ENCODE data around the gene CNIH4. TPM values are rescaled to one million over a fixed set of nuclear protein-coding genes. Genes with fewer than 3 reads are reported as not detected.

CNIH4 gene
- total RNA-seq, 1 donor from 2014 or later: 70.3 TPM

DNA sequence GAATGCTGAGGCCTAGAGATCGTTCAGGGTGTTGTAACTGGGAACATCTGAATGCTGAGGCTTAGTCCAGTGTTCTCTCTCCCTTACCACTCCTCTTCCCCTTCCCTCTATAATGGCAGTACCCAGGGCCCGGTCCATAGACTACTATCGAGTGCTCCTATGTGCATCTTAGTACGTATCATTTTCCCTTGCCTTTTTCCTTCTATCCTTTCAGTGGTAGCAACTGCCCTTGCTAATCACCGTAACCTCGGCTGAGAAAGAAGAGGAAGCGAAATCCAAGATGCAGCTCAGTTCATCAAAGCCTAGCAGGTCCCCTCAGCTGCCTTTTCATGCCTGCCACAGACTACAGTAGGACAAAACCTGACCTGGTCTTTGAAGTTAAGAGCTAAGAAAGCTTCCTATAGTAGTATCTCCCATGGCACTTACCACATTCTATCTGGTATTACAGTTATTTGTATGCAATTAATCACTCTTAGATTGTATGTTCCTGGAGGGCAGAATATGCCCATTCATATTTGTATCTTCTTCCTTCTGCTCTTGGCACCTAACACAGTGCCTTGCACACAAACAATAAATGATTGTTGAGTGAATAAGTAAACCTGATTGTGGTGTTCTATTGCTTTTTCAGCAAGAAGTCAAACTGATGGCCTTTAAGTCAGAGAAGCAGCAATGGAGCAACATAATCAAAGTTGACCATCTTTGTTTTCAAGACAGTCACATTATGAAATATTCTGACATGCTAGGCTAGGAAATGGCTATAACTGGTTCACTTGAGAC, 22.4 kb downstream of the CNIH4 start:
- FAIRE-seq: no peak

GRCh38 chr1:224380003-224380402, 23.3 kb downstream of the CNIH4 start:
- TF ChIP-seq, protein P1, sequence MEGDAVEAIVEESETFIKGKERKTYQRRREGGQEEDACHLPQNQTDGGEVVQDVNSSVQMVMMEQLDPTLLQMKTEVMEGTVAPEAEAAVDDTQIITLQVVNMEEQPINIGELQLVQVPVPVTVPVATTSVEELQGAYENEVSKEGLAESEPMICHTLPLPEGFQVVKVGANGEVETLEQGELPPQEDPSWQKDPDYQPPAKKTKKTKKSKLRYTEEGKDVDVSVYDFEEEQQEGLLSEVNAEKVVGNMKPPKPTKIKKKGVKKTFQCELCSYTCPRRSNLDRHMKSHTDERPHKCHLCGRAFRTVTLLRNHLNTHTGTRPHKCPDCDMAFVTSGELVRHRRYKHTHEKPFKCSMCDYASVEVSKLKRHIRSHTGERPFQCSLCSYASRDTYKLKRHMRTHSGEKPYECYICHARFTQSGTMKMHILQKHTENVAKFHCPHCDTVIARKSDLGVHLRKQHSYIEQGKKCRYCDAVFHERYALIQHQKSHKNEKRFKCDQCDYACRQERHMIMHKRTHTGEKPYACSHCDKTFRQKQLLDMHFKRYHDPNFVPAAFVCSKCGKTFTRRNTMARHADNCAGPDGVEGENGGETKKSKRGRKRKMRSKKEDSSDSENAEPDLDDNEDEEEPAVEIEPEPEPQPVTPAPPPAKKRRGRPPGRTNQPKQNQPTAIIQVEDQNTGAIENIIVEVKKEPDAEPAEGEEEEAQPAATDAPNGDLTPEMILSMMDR (IDR thresholded peaks at IDR 0.05; ENCODE audit: insufficient read depth, low read length, severe bottlenecking): no peak
- no peak for FAIRE-seq
- H3K36me3 ChIP-seq (ENCODE audit: control insufficient read depth, insufficient read depth, low read length): peaks cover 4% of the 10 kb centered on the region

More for the DNA sequence above, 22.4 kb downstream of the CNIH4 start:
- DNase-seq (ENCODE audit: low read depth): no peak
- Histone ChIP-seq H3K36me3 (ENCODE audit: control insufficient read depth, insufficient read depth, low read length) (peaks cover 6% of the 10 kb centered on the region), H3K4me3 (ENCODE audit: low read depth, low read length) (no peak overlapping the region), H3K27me3 (ENCODE audit: control insufficient read depth, insufficient read depth, low read length) (no peaks in the 10 kb centered on the region)
- TF ChIP-seq, protein P1 (IDR thresholded peaks at IDR 0.05; ENCODE audit: insufficient read depth, low read length, severe bottlenecking): no peak

DNA sequence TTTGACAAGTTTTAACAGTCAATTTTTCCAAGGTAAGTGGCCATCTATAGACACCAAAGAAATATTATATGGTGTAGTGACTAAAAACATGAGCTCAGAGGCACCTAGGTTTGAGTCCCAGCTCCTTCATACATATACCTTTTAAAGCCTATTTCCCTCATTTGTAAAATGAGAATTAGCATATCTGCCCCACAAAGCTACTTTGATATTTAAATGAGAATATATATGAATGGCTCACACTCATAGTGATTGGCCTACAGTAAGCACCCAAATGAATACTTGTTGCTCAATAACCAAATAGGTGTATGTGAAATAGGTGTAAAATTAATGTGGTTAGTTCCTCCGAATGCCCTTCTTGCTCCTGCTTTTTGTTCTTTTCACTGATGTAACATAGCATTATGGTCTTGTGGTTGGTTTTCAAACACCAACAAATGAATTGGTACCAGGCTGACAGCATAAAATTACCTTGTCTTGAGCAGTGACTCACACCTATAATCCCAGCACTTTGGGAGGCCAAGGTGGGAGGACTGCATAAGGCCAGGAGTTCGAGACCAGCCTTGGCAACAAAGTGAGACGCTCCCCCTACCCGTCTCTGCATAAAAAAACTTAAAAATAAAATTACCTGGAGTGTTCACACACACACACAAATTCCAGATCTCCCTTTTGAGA, 25.3 kb downstream of the CNIH4 start:
- DNase-seq (ENCODE audit: low read depth) (peak; percentile 6), FAIRE-seq (no peak)
- H3K27me3 ChIP-seq (ENCODE audit: control insufficient read depth, insufficient read depth, low read length): no peaks in the 10 kb centered on the region
- TF ChIP-seq, protein P1 (IDR thresholded peaks at IDR 0.05; ENCODE audit: insufficient read depth, low read length, severe bottlenecking): no peak
- peaks cover 1% of the 10 kb centered on the region for H3K36me3 ChIP-seq (ENCODE audit: control insufficient read depth, insufficient read depth, low read length)
- no peak overlapping the region for H3K4me3 ChIP-seq (ENCODE audit: low read depth, low read length)

More at GRCh38 chr1:224380003-224380402, 23.3 kb downstream of the CNIH4 start:
- Histone ChIP-seq H3K4me3 (ENCODE audit: low read depth, low read length) (no peak overlapping the region), H3K27me3 (ENCODE audit: control insufficient read depth, insufficient read depth, low read length) (no peaks in the 10 kb centered on the region)
- DNase-seq (ENCODE audit: low read depth): no peak

DNA sequence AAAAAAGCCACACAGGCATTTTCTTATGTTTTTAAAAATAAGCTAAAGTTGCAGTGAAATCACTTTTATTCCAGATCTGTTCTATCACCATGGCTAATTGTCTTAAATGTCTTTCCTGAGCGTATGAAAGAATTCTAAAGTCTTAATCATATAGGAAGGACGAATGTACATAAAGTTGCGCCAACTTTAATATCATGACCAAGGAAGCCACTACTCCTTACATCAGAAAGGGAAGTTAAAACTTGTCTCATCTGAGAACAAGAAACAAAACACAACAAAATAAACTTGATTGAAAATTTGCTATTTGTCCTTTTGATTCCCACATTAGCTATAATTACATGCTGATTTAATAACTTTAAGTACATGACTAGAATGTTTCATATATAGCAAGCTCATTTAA, 26.5 kb downstream of the CNIH4 start:
- TF ChIP-seq, protein P1 (IDR thresholded peaks at IDR 0.05; ENCODE audit: insufficient read depth, low read length, severe bottlenecking): no peak
- no peak for DNase-seq (ENCODE audit: low read depth)
- Histone ChIP-seq H3K36me3 (ENCODE audit: control insufficient read depth, insufficient read depth, low read length) (peaks cover 1% of the 10 kb centered on the region), H3K27me3 (ENCODE audit: control insufficient read depth, insufficient read depth, low read length) (no peaks in the 10 kb centered on the region), H3K4me3 (ENCODE audit: low read depth, low read length) (no peak overlapping the region)
- no peak for FAIRE-seq

DNA sequence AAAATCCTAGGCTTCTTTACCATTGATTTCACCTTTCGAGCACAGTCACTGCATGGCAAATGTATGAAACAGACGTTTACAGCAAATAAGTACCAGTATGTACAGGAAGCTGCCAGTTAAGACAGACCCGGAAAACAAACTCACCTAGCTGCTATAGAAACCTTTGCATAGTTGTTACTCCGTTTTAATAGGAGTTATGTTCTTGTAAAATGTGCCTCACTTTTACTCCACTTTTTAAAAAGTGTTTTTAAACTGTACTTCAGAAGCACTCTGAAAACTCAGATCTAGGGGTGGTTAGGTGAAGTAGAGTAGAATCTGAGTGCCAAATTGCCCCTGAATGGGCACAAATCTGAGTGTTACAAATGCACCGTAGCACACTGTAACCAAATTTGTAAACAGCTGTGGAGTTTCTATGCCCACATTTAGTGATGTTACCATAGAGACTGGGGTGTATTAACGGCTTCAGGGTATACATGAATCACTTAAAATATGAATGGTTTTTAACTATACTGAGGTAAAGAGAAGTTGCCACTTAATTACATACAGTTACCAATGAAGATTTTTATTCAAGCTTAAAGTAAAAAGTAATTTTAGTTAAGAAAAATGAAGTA, 30.7 kb downstream of the CNIH4 start:
- TF ChIP-seq, protein P1 (IDR thresholded peaks at IDR 0.05; ENCODE audit: insufficient read depth, low read length, severe bottlenecking): no peak
- DNase-seq (ENCODE audit: low read depth) (no peak), FAIRE-seq (no peak)
- Histone ChIP-seq H3K36me3 (ENCODE audit: control insufficient read depth, insufficient read depth, low read length) (peaks cover 2% of the 10 kb centered on the region), H3K27me3 (ENCODE audit: control insufficient read depth, insufficient read depth, low read length) (no peaks in the 10 kb centered on the region), H3K4me3 (ENCODE audit: low read depth, low read length) (no peak overlapping the region)
